ENCODE results near the gene STARD3. TPM values are rescaled to one million over a fixed set of nuclear protein-coding genes. Genes with fewer than 3 reads are reported as not detected.

Gene STARD3
- total RNA-seq, 4 donors from 2014 or later = 102 to 212 (median 145) TPM

DNA sequence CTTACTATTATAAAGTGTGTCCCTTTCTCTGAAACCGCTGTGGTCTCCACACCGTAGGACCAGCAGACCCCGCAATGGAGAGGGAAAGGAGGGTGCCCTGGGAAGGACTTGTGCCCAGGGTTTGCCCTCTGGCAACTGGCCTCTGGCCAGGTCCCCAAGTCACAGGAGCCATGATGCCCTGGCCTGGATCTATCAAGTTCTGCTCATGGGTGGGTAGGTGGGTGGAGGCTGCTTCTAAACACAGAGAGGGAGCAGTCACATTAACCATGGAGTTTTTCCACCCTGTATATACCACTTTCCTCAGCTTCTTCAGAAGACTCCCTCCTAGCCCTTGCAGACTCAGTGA is 19.9 kb upstream of the STARD3 start:
- no peak for DNase-seq
- Histone ChIP-seq H3K36me3 (no peaks in the 10 kb centered on the region), H3K4me3 (peak overlapping the region in 2 of 4 donors; percentile 58 to 65), H3K4me1 (peaks cover 0 to 11% (median 4%) of the 10 kb centered on the region in 4 donors), H3K27ac (no peak overlapping the region), H3K9me3 (no peaks in the 10 kb centered on the region), H3K27me3 (no peaks in the 10 kb centered on the region)
- TF ChIP-seq, protein P1, sequence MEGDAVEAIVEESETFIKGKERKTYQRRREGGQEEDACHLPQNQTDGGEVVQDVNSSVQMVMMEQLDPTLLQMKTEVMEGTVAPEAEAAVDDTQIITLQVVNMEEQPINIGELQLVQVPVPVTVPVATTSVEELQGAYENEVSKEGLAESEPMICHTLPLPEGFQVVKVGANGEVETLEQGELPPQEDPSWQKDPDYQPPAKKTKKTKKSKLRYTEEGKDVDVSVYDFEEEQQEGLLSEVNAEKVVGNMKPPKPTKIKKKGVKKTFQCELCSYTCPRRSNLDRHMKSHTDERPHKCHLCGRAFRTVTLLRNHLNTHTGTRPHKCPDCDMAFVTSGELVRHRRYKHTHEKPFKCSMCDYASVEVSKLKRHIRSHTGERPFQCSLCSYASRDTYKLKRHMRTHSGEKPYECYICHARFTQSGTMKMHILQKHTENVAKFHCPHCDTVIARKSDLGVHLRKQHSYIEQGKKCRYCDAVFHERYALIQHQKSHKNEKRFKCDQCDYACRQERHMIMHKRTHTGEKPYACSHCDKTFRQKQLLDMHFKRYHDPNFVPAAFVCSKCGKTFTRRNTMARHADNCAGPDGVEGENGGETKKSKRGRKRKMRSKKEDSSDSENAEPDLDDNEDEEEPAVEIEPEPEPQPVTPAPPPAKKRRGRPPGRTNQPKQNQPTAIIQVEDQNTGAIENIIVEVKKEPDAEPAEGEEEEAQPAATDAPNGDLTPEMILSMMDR (IDR thresholded peaks at IDR 0.05) = no peak
- no peak for TF ChIP-seq POLR2A (IDR thresholded peaks at IDR 0.05)

DNA sequence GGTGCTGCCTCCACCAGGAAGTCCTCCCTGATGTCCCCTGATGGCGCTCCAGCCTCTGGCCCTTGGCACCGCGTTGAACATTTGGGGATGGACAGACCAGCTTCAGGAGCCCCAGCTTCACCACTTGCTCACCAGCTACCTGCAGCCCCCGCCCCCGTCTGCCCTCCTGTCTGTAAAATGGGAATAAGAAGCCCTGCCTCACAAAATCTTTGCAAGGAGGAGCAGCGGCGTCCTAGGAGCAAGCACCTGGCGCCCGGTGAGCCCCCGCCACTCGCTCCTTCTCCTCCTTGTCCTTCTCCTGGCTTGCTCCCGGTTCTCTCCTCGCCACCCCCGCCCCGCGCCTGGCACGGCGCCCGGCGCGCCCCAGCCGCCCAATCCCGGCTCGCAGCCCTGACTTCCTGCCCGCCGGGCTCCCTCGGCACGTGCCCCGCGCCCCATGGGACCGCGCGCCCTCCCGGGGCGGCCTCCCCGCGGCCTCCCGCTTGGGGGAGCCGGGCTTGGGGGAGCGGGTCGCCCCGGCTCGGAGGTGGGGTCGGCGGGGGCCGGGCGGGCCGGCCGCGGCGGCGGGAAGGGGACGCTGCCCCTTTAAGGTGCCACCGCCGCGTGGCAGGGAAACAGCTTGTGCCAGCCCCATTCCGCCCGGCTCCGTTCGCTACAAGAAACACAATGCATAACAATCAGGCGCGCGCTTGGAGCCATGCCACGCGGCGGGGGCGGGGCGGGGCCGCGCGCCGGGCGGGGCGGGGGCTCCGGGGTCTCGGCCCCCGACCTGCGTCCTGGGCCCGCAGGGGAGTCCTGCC is 19.3 kb upstream of the STARD3 start:
- TF ChIP-seq, protein P1 (IDR thresholded peaks at IDR 0.05) = no peak
- TF ChIP-seq POLR2A (IDR thresholded peaks at IDR 0.05) = no peak
- Histone ChIP-seq H3K36me3 (no peaks in the 10 kb centered on the region), H3K4me3 (peak overlapping the region; percentile 37 to 78 (median 62)), H3K27me3 (no peaks in the 10 kb centered on the region), H3K4me1 (peaks cover 0 to 11% (median 7%) of the 10 kb centered on the region in 4 donors), H3K9me3 (no peaks in the 10 kb centered on the region), H3K27ac (peak overlapping the region in 3 of 4 donors; percentile 48 to 75 (median 59))
- peak; percentile 53 to 88 (median 81) for DNase-seq

DNA sequence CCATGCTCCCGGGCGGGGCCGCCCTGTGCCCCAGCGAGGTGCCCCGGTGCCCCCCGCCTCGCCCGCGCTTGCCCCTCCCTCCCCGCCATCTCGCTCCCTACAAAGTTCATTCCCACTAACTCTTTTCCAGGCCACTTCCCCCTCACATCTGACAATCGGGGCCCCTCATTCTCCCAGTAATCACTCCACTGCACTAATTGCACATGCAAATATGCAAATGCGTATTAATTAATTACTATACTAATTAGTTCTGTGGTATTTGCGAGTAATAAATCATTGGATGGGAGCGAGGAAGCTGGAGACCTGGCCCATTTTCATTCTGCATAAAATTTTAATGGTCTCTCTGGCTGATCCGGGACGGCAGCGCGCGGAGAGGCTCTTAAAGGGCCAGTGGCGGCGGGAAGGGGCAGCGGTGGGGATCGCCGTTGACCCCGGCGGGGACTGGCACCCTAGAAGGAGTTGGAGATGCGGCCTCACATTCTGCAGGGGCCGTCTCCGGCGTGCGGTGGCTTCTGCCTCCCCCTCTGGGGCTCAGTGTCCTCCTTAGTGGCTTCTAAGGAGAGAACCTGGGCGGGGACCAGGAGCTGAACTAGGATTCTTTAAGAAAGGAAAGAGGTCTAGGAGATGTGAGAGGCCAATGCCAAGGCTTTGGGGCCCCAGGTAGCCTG is 18.6 kb upstream of the STARD3 start:
- no peak for DNase-seq
- H3K27ac ChIP-seq = peak overlapping the region in 3 of 4 donors; percentile 48 to 75 (median 59)
- TF ChIP-seq, protein P1 (IDR thresholded peaks at IDR 0.05) = no peak
- no peak for TF ChIP-seq POLR2A (IDR thresholded peaks at IDR 0.05)
- peak overlapping the region; percentile 37 to 78 (median 62) for H3K4me3 ChIP-seq
- no peaks in the 10 kb centered on the region for H3K36me3 ChIP-seq
- H3K9me3 ChIP-seq = no peaks in the 10 kb centered on the region
- H3K4me1 ChIP-seq = peaks cover 0 to 16% (median 9%) of the 10 kb centered on the region in 4 donors
- H3K27me3 ChIP-seq = no peaks in the 10 kb centered on the region

DNA sequence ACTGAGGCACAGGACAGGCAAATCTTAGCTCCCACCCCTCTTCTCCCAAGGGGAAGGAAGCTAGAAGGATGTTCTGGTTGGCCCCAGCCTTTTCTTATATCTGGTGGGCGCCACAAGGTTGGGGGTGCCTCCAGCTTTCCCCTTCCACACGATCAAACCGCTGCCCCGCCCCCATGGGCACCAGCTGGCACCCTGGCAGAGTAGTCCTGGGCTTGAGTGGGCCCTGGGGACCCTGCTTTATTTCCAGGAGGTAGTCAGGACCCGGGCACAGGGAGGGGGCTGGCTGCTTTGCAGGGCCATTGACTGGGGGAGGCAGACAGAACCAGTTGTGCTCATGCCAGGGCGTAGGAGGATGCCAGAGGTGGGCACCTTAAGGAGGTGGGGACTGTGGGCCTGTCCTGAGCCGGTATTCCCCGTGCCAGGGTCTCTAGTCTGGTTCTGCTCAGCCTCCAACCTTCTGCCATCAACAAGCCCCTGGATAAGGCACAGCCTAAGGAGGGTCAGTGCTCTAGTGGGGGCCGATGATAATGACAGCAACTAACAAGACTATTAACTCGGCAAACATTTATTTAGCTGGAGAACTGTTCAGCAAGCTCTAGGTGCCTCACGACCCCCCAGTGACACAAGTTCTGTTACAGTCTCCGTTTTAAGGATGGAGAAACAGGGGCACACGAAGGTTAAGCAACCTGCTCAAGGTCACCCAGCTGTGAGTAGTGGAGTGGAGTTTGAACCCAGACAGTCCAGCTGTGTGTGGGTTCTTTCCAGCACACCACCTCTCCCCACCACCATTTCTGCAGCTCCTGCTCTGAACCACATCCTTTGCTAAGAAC is 17.8 kb upstream of the STARD3 start:
- Histone ChIP-seq H3K27me3 (no peaks in the 10 kb centered on the region), H3K9me3 (no peaks in the 10 kb centered on the region), H3K27ac (peak overlapping the region in 1 of 4 donors; percentile 75), H3K4me3 (peak overlapping the region in 1 of 4 donors; percentile 37), H3K36me3 (no peaks in the 10 kb centered on the region), H3K4me1 (peaks cover 0 to 21% (median 10%) of the 10 kb centered on the region in 4 donors)
- no peak for DNase-seq
- TF ChIP-seq, protein P1 (IDR thresholded peaks at IDR 0.05) = no peak
- TF ChIP-seq POLR2A (IDR thresholded peaks at IDR 0.05) = no peak

DNA sequence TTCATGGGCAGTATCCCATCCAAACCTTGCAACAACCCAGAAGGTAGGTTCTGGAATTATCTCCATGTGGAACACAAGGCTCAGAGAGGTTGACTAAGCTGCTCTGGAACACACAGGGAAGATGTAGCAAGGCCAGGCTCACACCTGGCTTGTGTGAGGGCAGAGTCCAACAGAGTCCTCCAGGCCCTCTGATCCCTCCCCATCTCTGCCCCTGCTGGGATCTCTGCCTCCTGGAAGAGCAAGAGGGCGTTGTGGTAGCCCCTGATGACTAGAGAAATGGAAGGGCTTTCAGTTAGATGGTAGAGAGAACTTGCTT is 17.2 kb upstream of the STARD3 start:
- Histone ChIP-seq H3K27me3 (no peaks in the 10 kb centered on the region), H3K4me3 (no peak overlapping the region), H3K27ac (no peak overlapping the region), H3K4me1 (peaks cover 0 to 21% (median 10%) of the 10 kb centered on the region in 4 donors), H3K36me3 (no peaks in the 10 kb centered on the region), H3K9me3 (no peaks in the 10 kb centered on the region)
- no peak for DNase-seq
- TF ChIP-seq POLR2A (IDR thresholded peaks at IDR 0.05) = no peak
- TF ChIP-seq, protein P1 (IDR thresholded peaks at IDR 0.05) = no peak

Data from Peyer's patch (tissue), 4 donors.